NCI-H2107 treated with DMSO at 0.1 percent for 48 hours (cell line): ENCODE results near the gene GCNT4.
"Not testable (repeated sequence)": the region's sequence is repeated elsewhere in the genome, so short reads cannot be mapped to it uniquely, and the experiment has no call there.

Experiments used
- DNase-seq: peaks from one replicate; lab custom pipeline; 2025; ENCODE audit not compliant: unreplicated experiment; lab: John Stamatoyannopoulos, UW

Gene GCNT4, protein sequence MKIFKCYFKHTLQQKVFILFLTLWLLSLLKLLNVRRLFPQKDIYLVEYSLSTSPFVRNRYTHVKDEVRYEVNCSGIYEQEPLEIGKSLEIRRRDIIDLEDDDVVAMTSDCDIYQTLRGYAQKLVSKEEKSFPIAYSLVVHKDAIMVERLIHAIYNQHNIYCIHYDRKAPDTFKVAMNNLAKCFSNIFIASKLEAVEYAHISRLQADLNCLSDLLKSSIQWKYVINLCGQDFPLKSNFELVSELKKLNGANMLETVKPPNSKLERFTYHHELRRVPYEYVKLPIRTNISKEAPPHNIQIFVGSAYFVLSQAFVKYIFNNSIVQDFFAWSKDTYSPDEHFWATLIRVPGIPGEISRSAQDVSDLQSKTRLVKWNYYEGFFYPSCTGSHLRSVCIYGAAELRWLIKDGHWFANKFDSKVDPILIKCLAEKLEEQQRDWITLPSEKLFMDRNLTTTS

DNA sequence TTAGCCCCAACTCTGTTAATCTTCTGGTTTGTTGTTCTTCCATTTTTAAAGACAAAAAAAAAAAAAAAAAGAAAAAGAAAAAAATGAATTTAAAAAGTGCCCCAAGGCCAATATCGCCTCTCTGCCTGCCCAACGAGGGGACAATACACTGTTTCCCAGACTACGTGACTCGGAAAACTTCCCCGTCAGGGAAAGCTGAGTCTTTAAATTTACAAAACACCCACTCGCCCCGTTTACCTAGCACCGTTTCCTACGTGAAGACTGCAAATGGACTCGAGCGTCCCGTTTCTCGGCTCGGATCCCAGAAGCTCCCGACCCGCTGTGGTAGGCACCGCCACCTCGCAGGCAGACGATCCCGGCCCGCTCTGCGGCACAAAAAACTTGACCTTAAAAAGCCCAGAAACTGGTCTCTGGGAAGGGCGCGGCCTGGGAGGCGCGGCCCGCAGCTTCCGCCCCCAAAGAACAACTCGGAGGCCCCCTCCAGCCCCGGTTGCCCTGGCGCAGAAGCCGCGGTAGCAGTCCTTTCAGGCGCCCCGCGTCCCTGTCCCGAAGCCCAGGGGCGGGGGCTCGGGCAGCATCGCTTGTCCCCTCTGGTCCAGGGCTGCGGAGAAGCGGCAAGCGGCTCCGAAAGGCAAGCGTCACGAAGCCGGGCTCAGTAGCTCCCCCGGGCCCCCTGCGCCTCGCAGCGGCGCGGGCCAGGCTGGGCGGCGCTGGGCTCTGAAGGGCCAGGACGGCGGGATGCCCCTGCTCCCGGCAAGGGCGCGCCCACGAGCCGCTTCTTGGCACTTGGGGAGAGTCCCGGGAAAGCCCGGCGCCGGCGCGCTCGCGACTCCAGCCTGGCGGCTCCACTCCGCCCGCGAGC is at the start of gene GCNT4:
Gene GCNT4, minus strand, starts transcription at position 367 of the 862 bp plus-strand sequence. CDS start 22,521 bp downstream, outside the sequence.
- DNase-seq = no peak

GRCh38 chr5:75095956-75096355 is 43.6 kb upstream of the GCNT4 start:
- DNase-seq = not testable (repeated sequence)

- DNase-seq = no peak
Observed at GRCh38 chr5:75091597-75091996, 39.2 kb upstream of the GCNT4 start.

- no peak for DNase-seq
Observed at GRCh38 chr5:75089662-75090061, 37.3 kb upstream of the GCNT4 start.

DNA sequence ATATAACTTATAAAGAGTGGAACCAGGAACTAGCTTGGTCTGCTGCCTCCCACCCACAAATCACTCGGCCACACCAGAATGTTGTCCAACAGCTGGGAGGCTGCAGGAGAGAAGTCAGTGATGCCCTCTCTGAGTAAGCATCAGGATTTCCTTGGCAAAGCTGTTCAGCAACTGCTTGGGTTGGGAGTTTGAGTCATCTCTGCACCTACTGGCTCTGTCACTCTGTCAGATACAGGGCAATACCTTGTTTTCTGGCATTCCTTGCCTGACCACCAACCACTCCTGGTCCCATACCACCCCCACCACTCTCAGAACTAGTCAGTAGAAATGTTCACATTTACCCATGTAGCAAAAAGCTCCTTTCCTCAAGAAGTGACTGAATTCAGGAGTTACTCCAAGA is 36.8 kb upstream of the GCNT4 start:
- no peak for DNase-seq

DNA sequence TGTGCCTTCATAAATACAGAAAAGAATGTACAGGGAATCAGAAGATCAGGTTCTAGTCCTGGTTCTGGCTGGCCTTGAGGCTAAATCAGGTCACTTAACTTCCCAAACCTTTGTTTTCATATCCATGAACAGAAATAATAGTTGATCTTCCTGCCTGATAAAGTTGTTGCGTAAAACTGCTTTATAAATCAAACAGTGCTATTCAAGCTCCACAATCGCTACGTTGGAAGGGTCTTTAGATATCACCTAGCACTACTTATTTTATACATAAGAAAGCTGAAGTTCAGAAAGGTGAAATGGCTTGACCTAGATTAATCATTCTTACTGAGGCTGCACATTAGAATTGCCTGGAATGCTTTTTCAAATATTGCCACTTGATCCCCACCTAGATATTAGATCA is 36.3 kb upstream of the GCNT4 start:
- no peak for DNase-seq

DNA sequence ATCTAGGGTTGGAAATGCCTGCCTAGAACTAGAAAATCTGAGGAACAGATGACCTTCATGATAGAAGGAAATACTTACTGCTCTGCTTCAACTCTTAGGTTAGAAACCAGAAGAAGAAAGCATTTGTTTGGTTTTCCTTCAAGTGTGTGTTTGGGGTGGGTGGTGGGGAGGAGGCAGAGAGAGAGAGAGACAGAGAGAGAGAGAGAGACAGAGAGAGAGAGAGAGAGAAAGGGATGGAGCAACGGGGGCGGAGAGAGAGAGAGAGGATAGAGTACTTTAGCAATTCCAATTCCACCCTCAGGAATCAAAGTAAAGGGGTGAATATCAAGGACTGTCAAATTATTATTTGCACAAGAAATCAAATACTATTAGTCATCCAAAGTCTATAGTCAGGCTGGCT is 29.2 kb upstream of the GCNT4 start:
- no peak for DNase-seq

DNA sequence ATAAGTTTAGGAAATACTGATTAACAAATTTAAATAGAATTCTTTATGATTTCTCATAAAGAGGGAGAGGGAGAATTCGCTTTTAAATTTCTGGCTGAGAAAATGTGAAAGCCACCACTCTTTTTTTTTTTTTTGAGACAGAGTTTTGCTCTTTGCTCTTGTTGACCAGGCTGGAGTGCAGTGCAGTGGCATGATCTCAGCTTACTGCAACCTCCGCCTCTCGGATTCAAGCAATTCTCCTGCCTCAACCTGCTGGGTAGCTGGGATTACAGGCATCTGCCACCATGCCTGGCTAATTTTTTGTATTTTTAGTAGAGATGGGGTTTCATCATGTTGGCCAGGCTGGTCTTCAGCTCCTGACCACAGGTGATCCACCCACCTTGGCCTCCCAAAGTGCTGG is 27.0 kb upstream of the GCNT4 start:
- not testable (repeated sequence) for DNase-seq

- DNase-seq = no peak
Observed at GRCh38 chr5:75078027-75078426, 25.7 kb upstream of the GCNT4 start.

- DNase-seq = no peak
Observed at GRCh38 chr5:75072061-75072460, 19.7 kb upstream of the GCNT4 start.

DNA sequence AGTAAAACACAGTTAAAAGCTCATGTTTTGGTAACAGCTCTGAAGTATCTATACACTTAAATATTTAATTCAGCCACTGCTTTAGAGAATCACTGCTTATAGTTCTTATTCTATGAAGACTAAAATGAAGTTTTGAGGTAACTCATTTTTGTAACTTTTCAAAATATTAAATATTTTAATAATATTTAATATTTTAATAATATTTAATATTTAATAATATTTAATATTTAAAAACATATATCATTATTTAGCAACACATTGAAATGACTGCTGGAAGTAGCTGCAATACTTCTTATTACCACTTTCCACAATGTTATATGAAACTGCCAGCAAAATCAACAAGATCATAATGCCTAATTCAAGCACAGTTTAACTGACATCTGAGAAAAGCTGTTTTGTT is 18.7 kb upstream of the GCNT4 start:
- DNase-seq = no peak

GRCh38 chr5:75067434-75067833 is 15.1 kb upstream of the GCNT4 start:
- DNase-seq = no peak

- no peak for DNase-seq
Observed at GRCh38 chr5:75062925-75063531, 10.7 kb upstream of the GCNT4 start.

DNA sequence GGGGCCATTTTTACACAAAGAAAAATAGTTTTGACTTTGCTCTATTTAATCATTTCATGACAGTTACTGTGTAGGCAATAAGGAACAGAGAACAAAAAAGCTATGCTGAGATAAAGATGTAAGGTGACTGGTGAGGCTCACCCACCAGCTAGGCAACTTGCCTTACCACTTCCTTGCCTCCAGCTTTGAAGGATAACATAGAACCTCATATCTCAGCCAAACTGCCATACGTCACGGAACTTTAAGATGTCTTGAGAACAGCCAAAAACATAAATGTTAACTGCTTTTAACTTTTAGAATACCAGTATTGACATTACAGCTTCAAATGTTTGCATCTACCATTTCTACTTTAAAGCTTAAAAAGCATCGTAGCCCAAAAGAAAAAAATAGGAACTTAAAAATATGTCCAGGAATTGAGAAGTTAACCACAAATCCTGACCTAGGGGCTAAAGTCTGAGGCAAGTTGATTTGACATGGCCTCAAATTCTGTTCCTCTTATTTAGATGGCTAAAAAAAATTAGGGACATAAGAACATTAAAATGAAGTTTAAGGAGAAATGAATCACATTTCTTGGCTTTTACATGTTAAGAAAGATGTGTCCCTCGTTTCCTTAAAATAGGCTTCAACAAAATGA is 7.7 kb upstream of the GCNT4 start:
- no peak for DNase-seq

- no peak for DNase-seq
Observed at GRCh38 chr5:75058986-75059535, 6.7 kb upstream of the GCNT4 start.

DNA sequence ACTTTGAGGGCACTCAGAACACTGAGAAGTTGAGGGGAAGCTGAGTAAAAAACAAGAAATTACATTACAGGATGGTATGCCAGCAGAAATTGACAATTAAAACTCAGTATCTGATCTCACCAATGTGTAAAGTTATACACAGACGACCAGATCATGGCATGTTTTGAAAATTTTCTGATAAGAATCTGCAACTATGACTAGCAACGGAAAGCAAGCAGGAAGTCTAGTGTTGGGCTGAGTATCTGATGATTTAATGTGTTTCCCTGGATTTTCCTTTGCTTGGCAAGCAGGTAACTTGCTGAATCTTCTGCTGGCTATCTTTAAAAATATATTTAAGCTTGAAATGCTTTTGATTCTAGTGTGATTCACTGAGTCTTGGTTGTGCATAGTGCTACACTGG is 5.2 kb upstream of the GCNT4 start:
- no peak for DNase-seq

GRCh38 chr5:75055727-75056144 is 3.4 kb upstream of the GCNT4 start:
- no peak for DNase-seq

DNA sequence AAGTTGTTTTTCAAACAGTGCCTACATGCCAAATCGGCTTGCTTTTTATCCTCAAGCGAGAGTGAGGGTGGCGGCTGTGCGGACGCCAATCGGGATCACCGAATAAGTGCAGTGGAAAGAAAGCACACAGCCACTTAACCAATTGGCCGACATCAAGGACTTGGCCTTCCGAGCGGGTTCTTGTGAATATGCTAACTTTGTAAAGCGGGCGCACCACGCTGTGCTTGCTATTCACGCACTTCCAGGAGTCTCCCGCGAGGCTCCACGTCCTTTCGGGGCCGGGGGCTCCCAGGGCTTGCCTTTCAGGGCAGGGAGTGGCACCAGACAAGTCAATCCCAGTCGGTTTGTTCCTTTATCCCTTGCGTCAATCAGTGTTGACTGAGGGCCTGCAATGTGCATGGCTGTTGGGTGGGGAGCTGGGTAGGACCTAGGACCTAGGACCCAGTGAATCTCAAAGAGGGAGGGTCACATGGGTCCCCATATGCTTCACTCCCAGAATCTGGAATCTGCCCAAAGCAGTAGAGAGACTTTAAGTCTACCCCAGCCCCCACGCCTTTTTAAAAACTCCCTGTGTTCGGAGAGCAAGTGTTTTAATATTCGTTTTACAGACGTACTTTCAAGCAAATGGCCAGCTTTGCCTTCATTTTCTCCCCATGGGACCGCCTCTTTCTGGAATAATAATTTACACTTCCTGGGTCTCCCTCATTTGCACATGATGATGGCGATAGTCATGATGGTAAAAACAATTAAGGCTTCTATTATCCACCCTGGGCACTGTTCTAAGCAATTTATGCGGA is 2.0 kb upstream of the GCNT4 start:
- no peak for DNase-seq

- DNase-seq = no peak
Observed at GRCh38 chr5:75053304-75054133, 1.2 kb upstream of the GCNT4 start.
